Peyer's patch (tissue), 4 donors: ENCODE results near the gene GPR87.

Experiments used
- POLR2A ChIP-seq, 2 donors: fragments of 450-650 bp; IDR thresholded peaks; one replicate each; pipeline ENCODE4 v1.5.1; 2017; ENCODE audit warnings: antibody characterized with exemption in 2 of 2, mild to moderate bottlenecking in 2 of 2, moderate library complexity in 2 of 2
- TF ChIP-seq, protein P1 (sequence below), 6 experiments: fragments of 450-650 bp in 4 of 6; fragments of 200-600 bp in 2 of 6; sonication (generic) in 1 of 6; IDR thresholded peaks; one replicate each; pipeline ENCODE4 v1.5.1; 2017 to 2019; ENCODE audit warnings: antibody characterized with exemption in 6 of 6, mild to moderate bottlenecking in 3 of 6, moderate library complexity in 1 of 6

DNA sequence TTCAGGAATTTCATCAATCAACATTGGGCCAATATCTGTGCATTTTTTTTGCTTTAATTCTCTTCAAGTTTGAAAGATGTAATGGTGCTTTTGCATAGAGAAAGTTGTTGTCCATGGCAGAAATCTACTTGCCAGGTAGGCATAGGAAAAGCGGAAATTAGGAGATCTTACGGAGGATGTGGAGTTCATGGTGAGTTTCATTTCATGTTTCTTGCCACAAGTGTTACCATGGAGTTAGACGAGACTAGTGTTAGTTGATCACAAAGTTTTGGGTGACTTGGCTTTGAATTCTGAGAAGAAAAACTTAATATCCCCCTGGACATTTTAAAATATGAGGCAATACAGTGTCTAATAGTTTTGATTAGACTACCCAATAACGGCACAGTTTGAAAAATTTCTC is 13.8 kb upstream of the GPR87 start:
- TF ChIP-seq, protein P1, sequence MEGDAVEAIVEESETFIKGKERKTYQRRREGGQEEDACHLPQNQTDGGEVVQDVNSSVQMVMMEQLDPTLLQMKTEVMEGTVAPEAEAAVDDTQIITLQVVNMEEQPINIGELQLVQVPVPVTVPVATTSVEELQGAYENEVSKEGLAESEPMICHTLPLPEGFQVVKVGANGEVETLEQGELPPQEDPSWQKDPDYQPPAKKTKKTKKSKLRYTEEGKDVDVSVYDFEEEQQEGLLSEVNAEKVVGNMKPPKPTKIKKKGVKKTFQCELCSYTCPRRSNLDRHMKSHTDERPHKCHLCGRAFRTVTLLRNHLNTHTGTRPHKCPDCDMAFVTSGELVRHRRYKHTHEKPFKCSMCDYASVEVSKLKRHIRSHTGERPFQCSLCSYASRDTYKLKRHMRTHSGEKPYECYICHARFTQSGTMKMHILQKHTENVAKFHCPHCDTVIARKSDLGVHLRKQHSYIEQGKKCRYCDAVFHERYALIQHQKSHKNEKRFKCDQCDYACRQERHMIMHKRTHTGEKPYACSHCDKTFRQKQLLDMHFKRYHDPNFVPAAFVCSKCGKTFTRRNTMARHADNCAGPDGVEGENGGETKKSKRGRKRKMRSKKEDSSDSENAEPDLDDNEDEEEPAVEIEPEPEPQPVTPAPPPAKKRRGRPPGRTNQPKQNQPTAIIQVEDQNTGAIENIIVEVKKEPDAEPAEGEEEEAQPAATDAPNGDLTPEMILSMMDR (IDR thresholded peaks at IDR 0.05), result no peak
- TF ChIP-seq POLR2A (IDR thresholded peaks at IDR 0.05), result no peak
